Measurements from ENCODE around the gene TRPM4.

The TRPM4 gene

GRCh38 chr19:49155005-49155819 is 2.4 kb upstream of the TRPM4 start, which contains the start of gene HRC:
TSS of gene HRC (minus strand) at chr19:49155396. CDS start at chr19:49155237, 159 bp downstream.
- TF ChIP-seq ZBTB7A (IDR thresholded peaks at IDR 0.05; ENCODE audit: low read depth), result no peak
- TF ChIP-seq USF1 (IDR thresholded peaks at IDR 0.05), result no peak
- TF ChIP-seq RAD21 (IDR thresholded peaks at IDR 0.05; ENCODE audit: low read depth), result no peak
- TF ChIP-seq TAF1 (IDR thresholded peaks at IDR 0.05; ENCODE audit: low read depth), result no peak
- TF ChIP-seq CEBPB (IDR thresholded peaks at IDR 0.05), result no peak
- TF ChIP-seq TCF12 (IDR thresholded peaks at IDR 0.05; ENCODE audit: low read depth), result no peak
- no peak for TF ChIP-seq FOXM1 (IDR thresholded peaks at IDR 0.05; ENCODE audit: borderline replicate concordance, low read depth)
- TF ChIP-seq, protein P1, sequence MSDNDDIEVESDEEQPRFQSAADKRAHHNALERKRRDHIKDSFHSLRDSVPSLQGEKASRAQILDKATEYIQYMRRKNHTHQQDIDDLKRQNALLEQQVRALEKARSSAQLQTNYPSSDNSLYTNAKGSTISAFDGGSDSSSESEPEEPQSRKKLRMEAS (IDR thresholded peaks at IDR 0.05), result no peak
- TF ChIP-seq EP300 (IDR thresholded peaks at IDR 0.05; ENCODE audit: borderline replicate concordance), result no peak
- no peak for TF ChIP-seq NFIC (IDR thresholded peaks at IDR 0.05)
- no peak for TF ChIP-seq TEAD4 (IDR thresholded peaks at IDR 0.05)
- no peak for TF ChIP-seq YY1 (IDR thresholded peaks at IDR 0.05; ENCODE audit: low read depth)
- TF ChIP-seq, protein P2, sequence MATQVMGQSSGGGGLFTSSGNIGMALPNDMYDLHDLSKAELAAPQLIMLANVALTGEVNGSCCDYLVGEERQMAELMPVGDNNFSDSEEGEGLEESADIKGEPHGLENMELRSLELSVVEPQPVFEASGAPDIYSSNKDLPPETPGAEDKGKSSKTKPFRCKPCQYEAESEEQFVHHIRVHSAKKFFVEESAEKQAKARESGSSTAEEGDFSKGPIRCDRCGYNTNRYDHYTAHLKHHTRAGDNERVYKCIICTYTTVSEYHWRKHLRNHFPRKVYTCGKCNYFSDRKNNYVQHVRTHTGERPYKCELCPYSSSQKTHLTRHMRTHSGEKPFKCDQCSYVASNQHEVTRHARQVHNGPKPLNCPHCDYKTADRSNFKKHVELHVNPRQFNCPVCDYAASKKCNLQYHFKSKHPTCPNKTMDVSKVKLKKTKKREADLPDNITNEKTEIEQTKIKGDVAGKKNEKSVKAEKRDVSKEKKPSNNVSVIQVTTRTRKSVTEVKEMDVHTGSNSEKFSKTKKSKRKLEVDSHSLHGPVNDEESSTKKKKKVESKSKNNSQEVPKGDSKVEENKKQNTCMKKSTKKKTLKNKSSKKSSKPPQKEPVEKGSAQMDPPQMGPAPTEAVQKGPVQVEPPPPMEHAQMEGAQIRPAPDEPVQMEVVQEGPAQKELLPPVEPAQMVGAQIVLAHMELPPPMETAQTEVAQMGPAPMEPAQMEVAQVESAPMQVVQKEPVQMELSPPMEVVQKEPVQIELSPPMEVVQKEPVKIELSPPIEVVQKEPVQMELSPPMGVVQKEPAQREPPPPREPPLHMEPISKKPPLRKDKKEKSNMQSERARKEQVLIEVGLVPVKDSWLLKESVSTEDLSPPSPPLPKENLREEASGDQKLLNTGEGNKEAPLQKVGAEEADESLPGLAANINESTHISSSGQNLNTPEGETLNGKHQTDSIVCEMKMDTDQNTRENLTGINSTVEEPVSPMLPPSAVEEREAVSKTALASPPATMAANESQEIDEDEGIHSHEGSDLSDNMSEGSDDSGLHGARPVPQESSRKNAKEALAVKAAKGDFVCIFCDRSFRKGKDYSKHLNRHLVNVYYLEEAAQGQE (IDR thresholded peaks at IDR 0.05; ENCODE audit: low read depth), result no peak
- TF ChIP-seq CREB1 (IDR thresholded peaks at IDR 0.05; ENCODE audit: low read depth), result no peak
- no peak for TF ChIP-seq EGR1 (IDR thresholded peaks at IDR 0.05)

GRCh38 chr19:49155820-49156346 is 1.7 kb upstream of the TRPM4 start:
- no peak for TF ChIP-seq FOXM1 (IDR thresholded peaks at IDR 0.05; ENCODE audit: borderline replicate concordance, low read depth)
- no peak for TF ChIP-seq TCF12 (IDR thresholded peaks at IDR 0.05; ENCODE audit: low read depth)
- no peak for TF ChIP-seq YY1 (IDR thresholded peaks at IDR 0.05; ENCODE audit: low read depth)
- no peak for TF ChIP-seq ZBTB7A (IDR thresholded peaks at IDR 0.05; ENCODE audit: low read depth)
- TF ChIP-seq CEBPB (IDR thresholded peaks at IDR 0.05), result no peak
- no peak for TF ChIP-seq USF1 (IDR thresholded peaks at IDR 0.05)
- TF ChIP-seq, protein P1 (IDR thresholded peaks at IDR 0.05), result no peak
- no peak for TF ChIP-seq EGR1 (IDR thresholded peaks at IDR 0.05)
- no peak for TF ChIP-seq NFIC (IDR thresholded peaks at IDR 0.05)
- TF ChIP-seq TAF1 (IDR thresholded peaks at IDR 0.05; ENCODE audit: low read depth), result no peak
- no peak for TF ChIP-seq CREB1 (IDR thresholded peaks at IDR 0.05; ENCODE audit: low read depth)
- TF ChIP-seq TEAD4 (IDR thresholded peaks at IDR 0.05), result no peak
- no peak for TF ChIP-seq RAD21 (IDR thresholded peaks at IDR 0.05; ENCODE audit: low read depth)
- TF ChIP-seq, protein P2 (IDR thresholded peaks at IDR 0.05; ENCODE audit: low read depth), result no peak
- TF ChIP-seq EP300 (IDR thresholded peaks at IDR 0.05; ENCODE audit: borderline replicate concordance), result no peak

- no peak for TF ChIP-seq CREB1 (IDR thresholded peaks at IDR 0.05; ENCODE audit: low read depth)
Observed at GRCh38 chr19:49160450-49161189, 3.0 kb downstream of the TRPM4 start.

- no peak for TF ChIP-seq EGR1 (IDR thresholded peaks at IDR 0.05)
- no peak for TF ChIP-seq NFIC (IDR thresholded peaks at IDR 0.05)
- no peak for TF ChIP-seq ZBTB7A (IDR thresholded peaks at IDR 0.05; ENCODE audit: low read depth)
- no peak for TF ChIP-seq TAF1 (IDR thresholded peaks at IDR 0.05; ENCODE audit: low read depth)
- no peak for TF ChIP-seq FOXM1 (IDR thresholded peaks at IDR 0.05; ENCODE audit: borderline replicate concordance, low read depth)
- no peak for TF ChIP-seq YY1 (IDR thresholded peaks at IDR 0.05; ENCODE audit: low read depth)
- TF ChIP-seq, protein P1 (IDR thresholded peaks at IDR 0.05), result no peak
- no peak for TF ChIP-seq TCF12 (IDR thresholded peaks at IDR 0.05; ENCODE audit: low read depth)
- TF ChIP-seq CREB1 (IDR thresholded peaks at IDR 0.05; ENCODE audit: low read depth), result no peak
- TF ChIP-seq, protein P2 (IDR thresholded peaks at IDR 0.05; ENCODE audit: low read depth), result no peak
- no peak for TF ChIP-seq TEAD4 (IDR thresholded peaks at IDR 0.05)
- TF ChIP-seq RAD21 (IDR thresholded peaks at IDR 0.05; ENCODE audit: low read depth), result no peak
Observed at GRCh38 chr19:49161987-49162386, 4.4 kb downstream of the TRPM4 start.
